Activated B cell treated with CpG ODN at 0.5 μM for 24 hours (primary cell): Measurements from ENCODE around the gene ODAD2. TPM values are rescaled to one million over a fixed set of nuclear protein-coding genes. Genes with fewer than 3 reads are reported as not detected.

Experiments
- ATAC-seq: fragments of 200-7000 bp; cut with Tn5 transposase; one replicate; pipeline ENCODE4 v1.10.0; 2021; ENCODE audit warnings: low read depth, mild to moderate bottlenecking, moderate library complexity
- CTCF ChIA-PET: fragments of 350-600 bp; sonication (Branson Sonifier 250); formaldehyde crosslinking; loops from one replicate; lab custom pipeline; 2021; ENCODE audit warnings: antibody characterized with exemption; lab: Charles Lee
- POLR2A ChIA-PET: fragments of 350-600 bp; sonication (Branson Sonifier 250); formaldehyde crosslinking; loops from one replicate; lab custom pipeline; 2021; ENCODE audit warnings: antibody characterized with exemption; lab: Charles Lee
- DNase-seq: peaks from one replicate; pipeline ENCODE4 v3.0.0; 2022
- H3K27ac Mint-ChIP-seq: one replicate; pipeline ENCODE4 v1.8.0; 2020; ENCODE audit warnings: mixed read lengths
- H3K27me3 Mint-ChIP-seq: one replicate; pipeline ENCODE4 v1.8.0; 2021; ENCODE audit warnings: mixed read lengths
- H3K36me3 Mint-ChIP-seq: one replicate; pipeline ENCODE4 v1.8.0; 2021; ENCODE audit warnings: low read depth, mixed read lengths
- H3K4me1 Mint-ChIP-seq: one replicate; pipeline ENCODE4 v1.8.0; 2021; ENCODE audit warnings: mixed read lengths
- H3K4me3 Mint-ChIP-seq: one replicate; pipeline ENCODE4 v1.8.0; 2020; ENCODE audit warnings: mild to moderate bottlenecking, mixed read lengths
- H3K9me3 Mint-ChIP-seq: one replicate; pipeline ENCODE4 v1.8.0; 2020; ENCODE audit warnings: mixed read lengths
- CTCF ChIP-seq: fragments of 200-600 bp; IDR thresholded peaks from one replicate; pipeline ENCODE4 v1.8.0; 2022; ENCODE audit warnings: antibody characterized with exemption, mild to moderate bottlenecking
- intact Hi-C: fragments of 100-400 bp; cut with micrococcal nuclease; formaldehyde crosslinking; loops from one replicate; pipeline ENCODE4 v1.15.1; 2024
- total RNA-seq: library from RNA; stranded (reverse); gene quantifications from 2 replicates; pipeline ENCODE4 v1.2.3, GENCODE V29; 2022

The ODAD2 gene
- total RNA-seq, 1 donor from 2014 or later: not detected

GRCh38 chr10:27838901-27839300 is 160.0 kb downstream of the ODAD2 start:
- ATAC-seq: no peak
- intact Hi-C loops: no loop called here
- peaks cover 1% of the 10 kb centered on the region for H3K27me3 Mint-ChIP-seq

GRCh38 chr10:27838361-27838760 is 160.5 kb downstream of the ODAD2 start:
- no peak for TF ChIP-seq CTCF
- H3K27me3 Mint-ChIP-seq: no peaks in the 10 kb centered on the region
- H3K4me1 Mint-ChIP-seq: no peaks in the 10 kb centered on the region
- no peak for ATAC-seq
- CTCF ChIA-PET: no interaction called here
- H3K4me3 Mint-ChIP-seq: no peak overlapping the region
- no peaks in the 10 kb centered on the region for H3K9me3 Mint-ChIP-seq
- H3K36me3 Mint-ChIP-seq: no peaks in the 10 kb centered on the region
- no peak for DNase-seq
- intact Hi-C loops: no loop called here
- POLR2A ChIA-PET: no interaction called here
- H3K27ac Mint-ChIP-seq: no peak overlapping the region

More at GRCh38 chr10:27838901-27839300, 160.0 kb downstream of the ODAD2 start:
- CTCF ChIA-PET: no interaction called here
- no peak for DNase-seq
- H3K4me1 Mint-ChIP-seq: no peaks in the 10 kb centered on the region
- no peak overlapping the region for H3K27ac Mint-ChIP-seq
- TF ChIP-seq CTCF: no peak
- H3K4me3 Mint-ChIP-seq: no peak overlapping the region
- no peaks in the 10 kb centered on the region for H3K36me3 Mint-ChIP-seq
- H3K9me3 Mint-ChIP-seq: no peaks in the 10 kb centered on the region
- POLR2A ChIA-PET: no interaction called here

GRCh38 chr10:27834476-27834875 is 164.4 kb downstream of the ODAD2 start:
- intact Hi-C loops: no loop called here
- Mint-ChIP-seq H3K4me1 (no peaks in the 10 kb centered on the region), H3K4me3 (no peak overlapping the region), H3K27me3 (no peaks in the 10 kb centered on the region), H3K27ac (no peak overlapping the region), H3K9me3 (no peaks in the 10 kb centered on the region), H3K36me3 (no peaks in the 10 kb centered on the region)
- ChIA-PET CTCF (no interaction called here), POLR2A (no interaction called here)
- ATAC-seq: no peak
- no peak for DNase-seq
- no peak for TF ChIP-seq CTCF

- no peak for TF ChIP-seq CTCF
- CTCF ChIA-PET: no interaction called here
- Mint-ChIP-seq H3K36me3 (no peaks in the 10 kb centered on the region), H3K4me1 (no peaks in the 10 kb centered on the region), H3K27me3 (no peaks in the 10 kb centered on the region), H3K4me3 (no peak overlapping the region), H3K27ac (no peak overlapping the region), H3K9me3 (no peaks in the 10 kb centered on the region)
- ATAC-seq: no peak
- intact Hi-C loops: no loop called here
- POLR2A ChIA-PET: no interaction called here
- no peak for DNase-seq
Measured at GRCh38 chr10:27833792-27834191, 165.1 kb downstream of the ODAD2 start.

GRCh38 chr10:27832826-27833225 is 166.1 kb downstream of the ODAD2 start:
- POLR2A ChIA-PET: no interaction called here
- no peak for ATAC-seq
- no peak overlapping the region for H3K27ac Mint-ChIP-seq

More at GRCh38 chr10:27832826-27833225, 166.1 kb downstream of the ODAD2 start:
- TF ChIP-seq CTCF: no peak
- Mint-ChIP-seq H3K27me3 (no peaks in the 10 kb centered on the region), H3K4me1 (no peaks in the 10 kb centered on the region), H3K4me3 (no peak overlapping the region), H3K9me3 (no peaks in the 10 kb centered on the region), H3K36me3 (no peaks in the 10 kb centered on the region)
- intact Hi-C loops: no loop called here
- CTCF ChIA-PET: no interaction called here
- DNase-seq: no peak
